ENCODE results near the gene DLEC1.
"Not testable (repeated sequence)": the region's sequence is repeated elsewhere in the genome, so short reads cannot be mapped to it uniquely, and the experiment has no call there.

The DLEC1 gene

DNA sequence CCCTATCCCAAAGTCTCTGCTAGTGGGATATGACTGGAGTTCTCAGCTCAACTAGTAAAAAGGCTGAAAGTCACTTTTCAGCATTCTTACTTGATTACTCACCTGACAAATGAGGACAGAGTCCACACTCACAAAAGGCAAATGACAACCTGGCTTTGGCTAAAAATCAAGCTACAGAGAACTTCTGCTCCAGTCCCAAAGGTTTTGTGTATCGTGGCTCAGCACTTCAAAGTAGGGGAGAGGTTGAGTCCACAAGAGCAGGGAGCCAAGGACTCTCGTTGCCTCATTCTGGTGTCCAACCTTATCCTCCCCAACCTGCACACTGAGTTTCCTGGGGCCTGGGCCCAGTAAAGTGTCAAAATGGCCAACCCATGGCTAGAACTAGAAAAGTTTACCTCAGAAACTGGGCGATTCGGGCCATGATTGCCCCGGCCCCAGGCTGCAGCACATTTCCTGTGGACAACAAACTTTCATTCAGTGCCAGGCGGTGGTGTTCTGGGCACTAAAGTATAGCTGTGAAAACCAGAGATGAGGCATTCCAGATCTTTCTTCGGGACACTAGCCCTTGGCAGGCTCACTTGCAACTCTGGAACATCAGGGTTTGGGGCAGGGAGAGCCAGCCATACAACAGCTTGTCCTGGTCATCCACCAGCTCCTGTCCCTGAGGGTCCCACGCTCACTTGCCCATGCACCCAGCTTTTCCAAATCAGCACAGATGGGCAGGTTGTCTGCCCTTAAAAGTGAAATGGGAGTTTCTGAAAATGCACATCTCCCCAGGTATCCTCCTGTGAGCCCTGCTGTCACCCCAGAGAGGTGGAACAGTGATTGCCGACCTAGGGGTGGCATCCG is 94.8 kb downstream of the DLEC1 start:
- TF ChIP-seq, protein P1, sequence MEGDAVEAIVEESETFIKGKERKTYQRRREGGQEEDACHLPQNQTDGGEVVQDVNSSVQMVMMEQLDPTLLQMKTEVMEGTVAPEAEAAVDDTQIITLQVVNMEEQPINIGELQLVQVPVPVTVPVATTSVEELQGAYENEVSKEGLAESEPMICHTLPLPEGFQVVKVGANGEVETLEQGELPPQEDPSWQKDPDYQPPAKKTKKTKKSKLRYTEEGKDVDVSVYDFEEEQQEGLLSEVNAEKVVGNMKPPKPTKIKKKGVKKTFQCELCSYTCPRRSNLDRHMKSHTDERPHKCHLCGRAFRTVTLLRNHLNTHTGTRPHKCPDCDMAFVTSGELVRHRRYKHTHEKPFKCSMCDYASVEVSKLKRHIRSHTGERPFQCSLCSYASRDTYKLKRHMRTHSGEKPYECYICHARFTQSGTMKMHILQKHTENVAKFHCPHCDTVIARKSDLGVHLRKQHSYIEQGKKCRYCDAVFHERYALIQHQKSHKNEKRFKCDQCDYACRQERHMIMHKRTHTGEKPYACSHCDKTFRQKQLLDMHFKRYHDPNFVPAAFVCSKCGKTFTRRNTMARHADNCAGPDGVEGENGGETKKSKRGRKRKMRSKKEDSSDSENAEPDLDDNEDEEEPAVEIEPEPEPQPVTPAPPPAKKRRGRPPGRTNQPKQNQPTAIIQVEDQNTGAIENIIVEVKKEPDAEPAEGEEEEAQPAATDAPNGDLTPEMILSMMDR (conservative IDR thresholded peaks at IDR 0.05; ENCODE audit: control insufficient read depth, insufficient read depth, low read depth, low read length) = no peak
- no peak overlapping the region for H3K4me3 ChIP-seq (ENCODE audit: control insufficient read depth, low read depth, low read length)
- no peak for DNase-seq (ENCODE audit: low read depth)

DNA sequence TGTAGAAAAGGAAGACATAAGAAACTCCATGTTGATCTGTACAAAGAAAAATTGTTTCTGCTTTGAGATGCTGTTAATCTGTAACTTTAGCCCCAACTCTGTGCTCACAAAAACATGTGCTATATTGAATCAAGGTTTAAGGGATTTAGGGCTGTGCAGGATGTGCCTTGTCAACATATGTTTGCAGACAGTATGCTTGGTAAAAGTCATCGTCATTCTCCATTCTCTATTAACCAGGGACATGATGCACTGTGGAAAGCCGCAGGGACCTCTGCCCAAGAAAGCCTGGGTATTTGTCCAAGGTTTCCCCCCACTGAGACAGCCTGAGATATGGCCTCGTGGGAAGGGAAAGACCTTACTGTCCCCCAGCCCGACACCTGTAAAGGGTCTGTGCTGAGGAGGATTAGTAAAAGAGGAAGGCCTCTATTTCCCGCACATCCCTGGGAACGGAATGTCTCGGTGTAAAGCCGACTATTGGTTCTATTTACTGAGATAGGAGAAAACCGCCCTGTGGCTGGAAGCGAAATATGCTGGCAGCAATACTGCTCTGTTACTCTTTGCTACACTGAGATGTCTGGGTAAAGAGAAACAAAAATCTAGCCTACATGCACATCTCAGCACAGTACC is 95.6 kb downstream of the DLEC1 start:
- H3K4me3 ChIP-seq (ENCODE audit: control insufficient read depth, low read depth, low read length); DNase-seq (ENCODE audit: low read depth): not testable (repeated sequence)

DNA sequence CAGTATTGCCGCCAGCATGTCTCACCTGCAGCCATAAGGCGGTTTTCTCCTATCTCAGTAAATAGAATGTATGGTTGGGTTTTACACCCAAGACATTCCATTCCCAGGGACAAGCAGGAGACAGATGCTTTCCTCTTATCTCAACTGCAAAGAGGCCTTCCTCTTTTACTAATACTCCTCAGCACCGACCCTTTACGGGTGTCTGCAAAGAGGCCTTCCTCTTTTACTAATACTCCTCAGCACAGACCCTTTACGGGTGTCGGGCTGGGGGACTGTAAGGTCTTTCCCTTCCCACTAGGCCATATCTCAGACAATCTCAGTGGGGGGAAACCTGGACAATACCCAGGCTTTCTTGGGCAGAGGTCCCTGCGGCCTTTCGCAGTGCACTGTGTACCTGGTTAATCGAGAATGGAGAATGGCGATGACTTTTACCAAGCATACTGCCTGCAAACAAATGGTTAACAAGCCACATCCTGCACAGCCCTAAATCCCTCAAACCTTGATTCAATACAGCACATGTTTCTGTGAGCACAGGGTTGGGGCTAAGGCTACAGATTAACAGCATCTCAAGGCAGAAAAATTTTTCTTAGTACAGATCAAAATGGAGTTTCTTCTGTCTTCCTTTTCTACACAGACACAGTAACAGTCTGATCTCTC is 96.7 kb downstream of the DLEC1 start:
- DNase-seq (ENCODE audit: low read depth) = not testable (repeated sequence)
- H3K4me3 ChIP-seq (ENCODE audit: control insufficient read depth, low read depth, low read length) = peak overlapping the region; percentile 80

DNA sequence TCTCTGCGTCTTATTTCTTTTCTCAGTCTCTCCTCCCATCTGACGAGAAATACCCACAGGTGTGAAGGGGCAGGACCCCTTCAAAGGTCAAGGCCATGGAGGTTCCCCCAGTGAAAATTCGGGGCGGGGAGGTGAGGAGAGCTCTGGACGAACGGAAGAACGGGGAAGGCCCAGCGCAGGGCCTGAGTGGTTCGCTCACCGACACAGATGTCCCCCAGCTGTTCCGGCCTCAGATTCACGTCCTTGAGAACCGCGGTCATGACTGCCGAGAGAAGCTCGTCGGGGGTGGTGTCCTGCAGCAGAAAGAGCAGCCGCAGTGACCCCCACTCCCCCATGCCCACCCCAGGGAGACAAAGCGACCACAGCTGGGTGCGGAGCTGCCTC is 97.4 kb downstream of the DLEC1 start:
- TF ChIP-seq, protein P1 (conservative IDR thresholded peaks at IDR 0.05; ENCODE audit: control insufficient read depth, insufficient read depth, low read depth, low read length) = no peak
- peak; percentile 38 for DNase-seq (ENCODE audit: low read depth)
- peak overlapping the region; percentile 80 for H3K4me3 ChIP-seq (ENCODE audit: control insufficient read depth, low read depth, low read length)

DNA sequence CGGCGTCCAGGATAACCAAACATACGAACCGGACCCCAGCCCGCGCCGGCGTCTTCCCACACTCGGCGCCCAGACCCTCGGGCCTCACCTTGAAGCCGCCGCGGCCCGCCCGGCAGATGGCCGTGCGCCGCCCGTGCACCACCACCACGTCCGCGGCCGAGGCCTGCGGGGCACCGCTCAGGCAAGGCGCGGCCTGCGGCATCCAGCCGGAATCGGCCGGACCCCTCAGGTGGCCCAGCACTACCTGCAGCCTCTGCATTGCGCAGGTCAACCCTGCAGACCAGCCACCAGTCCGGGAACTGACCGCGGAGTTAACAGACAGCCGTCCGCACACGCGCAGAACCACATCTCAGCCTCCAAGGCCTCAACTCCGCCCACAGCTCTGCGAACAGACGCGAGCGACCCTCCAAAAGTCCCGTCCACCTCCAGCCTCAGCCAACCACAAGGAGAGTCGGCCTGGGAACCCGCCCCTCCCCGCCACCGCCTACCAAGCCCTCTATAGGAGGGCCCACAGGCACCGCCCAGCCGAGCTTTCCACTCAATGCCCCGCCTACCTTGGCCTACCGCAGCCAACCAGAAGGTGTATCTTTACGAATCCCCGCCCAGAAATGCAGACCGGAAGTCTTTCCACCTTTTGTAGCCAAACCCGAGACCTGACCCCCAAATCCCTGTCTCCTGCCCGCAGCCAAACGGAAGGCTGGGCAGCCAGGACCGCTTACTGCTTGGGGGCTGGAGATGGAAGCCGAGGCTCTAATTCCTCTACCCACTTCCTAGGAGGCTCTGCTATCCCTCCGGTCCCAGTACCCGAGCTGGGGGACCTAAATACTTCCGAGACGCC is 98.0 kb downstream of the DLEC1 start, which contains the start of gene ACAA1:
TSS of gene ACAA1 (minus strand) at position 351 of the 838 bp plus-strand sequence. CDS start at position 259, 92 bp downstream.
- TF ChIP-seq, protein P1 (conservative IDR thresholded peaks at IDR 0.05; ENCODE audit: control insufficient read depth, insufficient read depth, low read depth, low read length) = no peak
- DNase-seq (ENCODE audit: low read depth) = peak; percentile 98
- H3K4me3 ChIP-seq (ENCODE audit: control insufficient read depth, low read depth, low read length) = peak within 1 kb of the TSS; percentile 80

DNA sequence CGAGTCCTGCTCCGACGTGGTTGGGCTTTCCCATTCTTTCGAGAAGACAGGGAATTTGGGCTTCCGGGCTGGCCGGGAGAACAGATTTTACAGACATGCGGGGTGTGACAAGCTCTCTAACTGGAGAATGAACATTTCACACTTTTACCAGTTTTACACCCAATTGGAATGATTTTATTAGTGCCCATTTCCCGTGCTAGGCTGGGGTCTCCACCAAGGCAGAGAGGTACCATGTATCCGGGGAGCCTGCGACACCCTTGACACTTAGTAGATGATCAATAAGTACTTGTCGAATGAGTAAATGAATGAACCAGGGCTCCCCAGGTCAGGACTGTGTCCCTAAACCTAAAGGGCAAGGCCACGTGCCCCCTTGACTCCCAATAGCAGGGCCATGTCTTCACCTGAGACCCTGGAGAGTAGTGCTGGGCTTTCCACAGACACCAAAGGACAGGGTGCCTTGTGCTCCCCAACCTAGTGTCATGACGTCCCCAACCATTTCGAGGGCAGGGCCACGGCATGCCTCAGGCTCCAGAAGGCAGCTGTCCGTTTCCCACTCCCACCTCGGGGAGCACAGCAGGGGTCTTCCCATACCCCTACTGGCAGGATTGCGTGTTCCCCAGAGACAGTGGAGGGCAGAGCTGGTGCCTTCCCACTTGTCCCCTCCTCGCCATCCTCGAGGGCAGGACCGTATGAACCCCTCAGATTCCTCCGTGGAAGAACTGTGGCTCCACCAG is 98.8 kb downstream of the DLEC1 start:
- peak overlapping the region; percentile 80 for H3K4me3 ChIP-seq (ENCODE audit: control insufficient read depth, low read depth, low read length)
- no peak for DNase-seq (ENCODE audit: low read depth)

More for the DNA sequence above, 98.8 kb downstream of the DLEC1 start:
- TF ChIP-seq, protein P1 (conservative IDR thresholded peaks at IDR 0.05; ENCODE audit: control insufficient read depth, insufficient read depth, low read depth, low read length) = no peak

Measured in fibroblast of mammary gland (primary cell).